Activated CD8-positive, alpha-beta memory T cell treated with anti-CD3 and anti-CD28 coated beads for 48 hours (primary cell): ENCODE measurements around the gene KISS1.

Experiments
- DNase-seq, 3 experiments: peaks; one replicate each; pipeline ENCODE4 v3.0.0-alpha.2; 2020; ENCODE audit warnings: low read depth in 2 of 3, low spot score in 2 of 3

The KISS1 gene

DNA sequence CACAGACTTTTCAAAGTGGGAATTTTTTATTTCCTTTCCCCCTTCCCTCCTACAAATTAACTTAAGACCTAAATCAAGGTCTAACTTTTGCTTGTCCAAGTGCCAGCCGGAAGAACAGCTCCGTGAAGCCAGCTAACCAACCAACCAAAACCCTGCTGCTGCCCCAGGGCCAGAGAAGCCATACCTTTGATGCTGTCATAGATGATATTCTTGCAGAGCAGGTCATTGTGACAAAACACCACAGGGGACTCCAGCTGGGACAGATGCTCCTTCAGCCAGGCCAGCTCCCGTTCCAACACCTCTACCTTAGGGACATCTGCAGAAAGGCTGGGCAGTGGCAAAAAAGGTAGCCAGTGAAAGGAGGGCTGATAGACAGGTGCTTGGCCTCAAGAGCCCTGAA, 55.2 kb downstream of the KISS1 start:
- no peak for DNase-seq
